GM23248 (cell line): ENCODE results near the gene HSBP1L1.

Source experiments
- EZH2 ChIP-seq: fragments of 200-600 bp; sonication (generic); IDR thresholded peaks from 2 replicates; pipeline ENCODE4 v1.6.1; 2018; ENCODE audit warnings: antibody characterized with exemption, mild to moderate bottlenecking; ENCODE audit not compliant: insufficient read depth, poor library complexity, severe bottlenecking
- EZH2phosphoT487 ChIP-seq: fragments of 200-600 bp; sonication (generic); IDR thresholded peaks from 2 replicates; pipeline ENCODE4 v1.6.1; 2018; ENCODE audit warnings: antibody characterized with exemption, moderate library complexity, mild to moderate bottlenecking, low read depth; ENCODE audit not compliant: insufficient read depth

DNA sequence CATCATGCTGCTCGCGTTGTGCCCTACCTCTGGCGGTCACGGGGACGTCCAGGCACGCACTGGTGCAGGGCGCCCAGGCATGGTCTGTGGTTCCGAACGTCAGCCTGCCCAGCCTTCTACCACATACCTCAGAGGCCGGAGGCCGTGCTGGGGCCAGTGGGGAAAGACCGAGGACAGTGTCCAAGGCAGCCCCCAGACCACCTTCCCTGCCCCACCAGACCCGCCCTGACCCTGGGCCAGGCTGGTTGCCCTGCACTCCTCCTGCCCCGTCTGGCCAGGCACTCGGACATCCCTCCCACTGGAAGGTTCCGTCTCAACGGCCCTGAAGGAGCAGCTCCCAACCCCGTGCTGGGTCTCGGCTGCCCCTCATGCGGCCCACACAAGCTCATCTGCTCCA lies 45.8 kb upstream of the HSBP1L1 start:
- TF ChIP-seq EZH2 (no peak), EZH2phosphoT487 (no peak)
